WTC11 (cell line): ENCODE measurements around the gene SLC7A4. TPM values are rescaled to one million over a fixed set of nuclear protein-coding genes. Genes with fewer than 3 reads are reported as not detected.

Source experiments
- ATAC-seq: fragments of 200-7000 bp; cut with Tn5 transposase; 2 replicates; pipeline ENCODE4 v1.10.0; 2021; ENCODE audit warnings: mild to moderate bottlenecking, moderate library complexity
- CTCF ChIA-PET: fragments of 300-600 bp; sonication (Branson Sonifier 250); formaldehyde crosslinking; loops from one replicate; lab custom pipeline; 2021; ENCODE audit warnings: antibody characterized with exemption; lab: Charles Lee
- POLR2A ChIA-PET: fragments of 350-600 bp; sonication (Branson Sonifier 250); formaldehyde crosslinking; loops from one replicate; lab custom pipeline; 2021; ENCODE audit warnings: antibody characterized with exemption; lab: Charles Lee
- DNase-seq: peaks from one replicate; pipeline ENCODE4 v3.0.0; 2021; ENCODE audit warnings: low spot score
- H3K27ac Mint-ChIP-seq: 2 replicates; pipeline ENCODE4 v1.8.0; 2021; ENCODE audit warnings: mixed read lengths
- H3K27me3 Mint-ChIP-seq: 2 replicates; pipeline ENCODE4 v1.8.0; 2021; ENCODE audit warnings: low read depth, mild to moderate bottlenecking, moderate library complexity, mixed read lengths
- H3K36me3 Mint-ChIP-seq: 2 replicates; pipeline ENCODE4 v1.8.0; 2021; ENCODE audit warnings: mixed read lengths
- H3K4me1 Mint-ChIP-seq: 2 replicates; pipeline ENCODE4 v1.8.0; 2022; ENCODE audit warnings: mixed read lengths
- H3K4me3 Mint-ChIP-seq: 2 replicates; pipeline ENCODE4 v1.8.0; 2021; ENCODE audit warnings: mild to moderate bottlenecking, moderate library complexity, mixed read lengths
- H3K9me3 Mint-ChIP-seq: 2 replicates; pipeline ENCODE4 v1.8.0; 2021; ENCODE audit warnings: mixed read lengths
- CREB1 ChIP-seq: sonication (generic); formaldehyde crosslinking; IDR thresholded peaks from 2 replicates; pipeline ENCODE4 v1.8.0; 2023; ENCODE audit warnings: mild to moderate bottlenecking, missing genetic modification reagents
- CTCF ChIP-seq: fragments of 200-600 bp; IDR thresholded peaks from 2 replicates; pipeline ENCODE4 v1.8.0; 2022; ENCODE audit warnings: antibody characterized with exemption
- E2F4 ChIP-seq: sonication (generic); formaldehyde crosslinking; IDR thresholded peaks from 2 replicates; pipeline ENCODE4 v1.8.1; 2022; ENCODE audit warnings: low read depth, mild to moderate bottlenecking, moderate library complexity, missing genetic modification reagents, borderline replicate concordance
- ESRRA ChIP-seq: sonication (generic); formaldehyde crosslinking; IDR thresholded peaks from 2 replicates; pipeline ENCODE4 v1.8.1; 2022; ENCODE audit warnings: mild to moderate bottlenecking, missing genetic modification reagents, borderline replicate concordance
- ETV6 ChIP-seq: sonication (generic); formaldehyde crosslinking; IDR thresholded peaks from 2 replicates; pipeline ENCODE4 v1.8.1; 2022; ENCODE audit warnings: mild to moderate bottlenecking, missing genetic modification reagents
- FOXK1 ChIP-seq: sonication (generic); formaldehyde crosslinking; IDR thresholded peaks from 2 replicates; pipeline ENCODE4 v1.8.0; 2022; ENCODE audit warnings: mild to moderate bottlenecking, moderate library complexity, missing genetic modification reagents
- GTF2I ChIP-seq: fragments of 250-450 bp; sonication (Bioruptor Pico); conservative IDR thresholded peaks from 2 replicates; pipeline ENCODE4 v1.4.0; 2021; ENCODE audit warnings: mild to moderate bottlenecking
- JAZF1 ChIP-seq: fragments of 250-450 bp; sonication (Bioruptor Pico); IDR thresholded peaks from 2 replicates; pipeline ENCODE4 v1.9.0; 2021; ENCODE audit warnings: moderate library complexity, mild to moderate bottlenecking, inconsistent platforms
- JUN ChIP-seq: sonication (generic); formaldehyde crosslinking; IDR thresholded peaks from 2 replicates; pipeline ENCODE4 v1.8.0; 2023; ENCODE audit warnings: mild to moderate bottlenecking, missing genetic modification reagents
- ZBTB21 ChIP-seq: sonication (generic); formaldehyde crosslinking; IDR thresholded peaks from 2 replicates; pipeline ENCODE4 v1.8.1; 2023; ENCODE audit warnings: mild to moderate bottlenecking, missing genetic modification reagents, borderline replicate concordance
- ZMAT4 ChIP-seq: fragments of 250-450 bp; sonication (Bioruptor Pico); IDR thresholded peaks from 2 replicates; pipeline ENCODE4 v1.9.0; 2021; ENCODE audit warnings: mild to moderate bottlenecking
- ZNF121 ChIP-seq: sonication (generic); formaldehyde crosslinking; IDR thresholded peaks from 2 replicates; pipeline ENCODE4 v1.8.0; 2023; ENCODE audit warnings: missing genetic modification reagents
- total RNA-seq: library from RNA; stranded (reverse); gene quantifications from 3 replicates; pipeline ENCODE4 v1.2.3, GENCODE V29; 2021
- TF ChIP-seq, protein P1 (sequence below): sonication (generic); formaldehyde crosslinking; IDR thresholded peaks from 2 replicates; pipeline ENCODE4 v1.8.1; 2023; ENCODE audit warnings: mild to moderate bottlenecking, missing genetic modification reagents, moderate library complexity

The SLC7A4 gene
- total RNA-seq, 1 experiment from 2014 or later: 0.37 TPM

DNA sequence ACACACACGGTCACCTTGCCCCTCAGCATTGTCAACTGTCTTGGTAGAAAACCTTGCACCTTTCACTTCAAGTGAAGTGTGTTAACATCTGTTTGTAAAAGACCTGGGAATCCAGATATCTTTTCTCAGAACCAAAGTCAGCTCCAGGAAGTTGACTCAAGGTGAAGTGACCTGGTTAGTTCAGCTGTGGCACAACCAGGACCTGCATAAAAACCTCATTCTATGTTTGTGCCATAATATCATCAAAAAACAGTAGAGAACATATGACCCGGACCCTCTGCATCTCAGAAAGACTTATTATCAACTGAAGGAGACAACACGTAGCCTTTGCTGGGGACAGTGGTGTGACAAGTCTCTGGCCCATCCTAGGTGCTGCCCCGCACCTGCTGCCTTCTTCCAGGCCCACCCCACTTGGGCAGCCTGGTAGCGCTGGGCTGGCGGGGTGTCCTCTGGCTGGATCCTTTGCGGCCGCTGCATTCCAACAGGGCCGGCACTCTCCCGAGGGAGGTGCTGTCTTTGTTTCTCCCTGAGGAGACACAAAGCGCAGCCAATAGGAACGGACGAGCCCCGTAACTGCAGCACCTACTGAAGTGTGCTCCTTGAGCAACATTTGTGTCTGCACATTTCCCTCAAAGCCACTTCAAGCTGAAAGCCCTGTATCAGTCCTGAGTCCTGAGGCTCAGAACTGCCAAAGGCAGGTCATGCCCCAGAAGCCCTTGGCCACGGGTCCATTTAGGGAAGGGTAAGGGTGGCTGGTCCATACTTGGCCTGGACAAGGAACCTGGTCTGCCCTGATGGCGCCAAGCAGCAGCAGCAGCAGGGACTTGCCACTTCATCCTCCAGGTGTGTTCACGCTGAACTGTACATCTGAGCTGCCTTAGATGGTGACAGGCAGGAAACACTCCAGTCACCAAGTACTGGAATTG, 38.6 kb upstream of the SLC7A4 start (continued):
- no peak for TF ChIP-seq E2F4
- TF ChIP-seq, all 79 proteins: peak for 0

- Mint-ChIP-seq H3K4me3 (no peak overlapping the region), H3K36me3 (no peaks in the 10 kb centered on the region), H3K27ac (no peak overlapping the region), H3K4me1 (no peaks in the 10 kb centered on the region), H3K9me3 (peaks cover 18% of the 10 kb centered on the region), H3K27me3 (no peaks in the 10 kb centered on the region)
- POLR2A ChIA-PET: no interaction called here
- TF ChIP-seq, protein P1, sequence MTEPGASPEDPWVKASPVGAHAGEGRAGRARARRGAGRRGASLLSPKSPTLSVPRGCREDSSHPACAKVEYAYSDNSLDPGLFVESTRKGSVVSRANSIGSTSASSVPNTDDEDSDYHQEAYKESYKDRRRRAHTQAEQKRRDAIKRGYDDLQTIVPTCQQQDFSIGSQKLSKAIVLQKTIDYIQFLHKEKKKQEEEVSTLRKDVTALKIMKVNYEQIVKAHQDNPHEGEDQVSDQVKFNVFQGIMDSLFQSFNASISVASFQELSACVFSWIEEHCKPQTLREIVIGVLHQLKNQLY (CRISPR knock-in tag): no peak
- TF ChIP-seq JAZF1 (CRISPR knock-in tag) (no peak), ETV6 (CRISPR knock-in tag) (no peak), FOXK1 (CRISPR knock-in tag) (no peak), CREB1 (CRISPR knock-in tag) (no peak), ZMAT4 (no peak), ZBTB21 (CRISPR knock-in tag) (no peak), JUN (CRISPR knock-in tag) (no peak)
- CTCF ChIA-PET: interaction anchor here (0.9 to 2.8 kb wide), 3 partner anchors 14 to 48 kb away, joined by 3 to 14 read pairs (median 11); no protein-coding TSS in a partner anchor
- DNase-seq (no peak), ATAC-seq (no peak)
Observed at GRCh38 chr22:21069375-21069774, 37.0 kb upstream of the SLC7A4 start.

DNA sequence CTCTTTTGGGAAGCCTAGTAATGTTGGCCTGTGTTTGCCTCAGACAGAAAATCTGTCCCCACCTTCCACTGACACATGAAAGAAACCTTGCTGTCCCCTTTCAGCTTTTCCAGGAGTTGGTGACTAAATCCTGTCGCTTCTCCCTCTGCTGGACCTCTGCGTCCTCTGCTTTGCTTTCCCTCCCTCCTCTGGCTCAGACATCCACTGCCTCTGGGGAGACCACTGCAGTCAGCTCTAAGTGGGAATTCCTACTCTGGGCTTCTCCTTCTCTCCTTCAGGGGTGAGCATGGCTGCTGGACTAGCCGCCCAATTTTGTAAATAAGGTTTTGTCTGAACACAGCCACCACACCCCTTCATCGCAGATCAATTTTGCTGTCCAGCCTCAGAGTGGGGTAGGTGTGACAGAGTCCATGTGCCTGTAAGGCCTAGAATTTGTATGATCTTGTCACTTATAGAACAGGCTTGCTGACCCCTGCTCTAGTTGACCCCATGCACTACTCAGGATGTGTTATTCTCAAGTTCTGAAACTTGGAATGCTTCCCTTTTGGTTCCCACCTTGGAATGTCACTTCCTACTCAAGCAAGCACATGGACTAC, 36.4 kb upstream of the SLC7A4 start:
- H3K9me3 Mint-ChIP-seq: peaks cover 18% of the 10 kb centered on the region
- H3K4me1 Mint-ChIP-seq: no peaks in the 10 kb centered on the region
- no peak overlapping the region for H3K27ac Mint-ChIP-seq
- CTCF ChIA-PET: interaction anchor here (0.9 to 2.8 kb wide), 4 partner anchors 13 to 86 kb away, joined by 3 to 14 read pairs (median 7); partner anchors contain the start of gene LZTR1
- H3K27me3 Mint-ChIP-seq: no peaks in the 10 kb centered on the region
- no peak overlapping the region for H3K4me3 Mint-ChIP-seq
- POLR2A ChIA-PET: no interaction called here
- ATAC-seq: no peak; the same call in 1 of the 2 replicates
- no peak for TF ChIP-seq ZBTB21 (CRISPR knock-in tag)
- TF ChIP-seq CTCF: no peak
- DNase-seq: no peak
- no peaks in the 10 kb centered on the region for H3K36me3 Mint-ChIP-seq

GRCh38 chr22:21067901-21068680, 35.7 kb upstream of the SLC7A4 start:
- H3K9me3 Mint-ChIP-seq: peaks cover 14% of the 10 kb centered on the region
- H3K4me1 Mint-ChIP-seq: no peaks in the 10 kb centered on the region
- ATAC-seq: no peak
- ChIA-PET CTCF (interaction anchor here (1.1 to 2.8 kb wide), 3 partner anchors 35 to 86 kb away, joined by 3 to 14 read pairs (median 11); partner anchors contain the start of gene LZTR1), POLR2A (no interaction called here)
- H3K27ac Mint-ChIP-seq: no peak overlapping the region
- DNase-seq: no peak
- H3K4me3 Mint-ChIP-seq: no peak overlapping the region
- no peaks in the 10 kb centered on the region for H3K36me3 Mint-ChIP-seq
- TF ChIP-seq ESRRA (no peak), GTF2I (CRISPR knock-in tag) (no peak), ZNF121 (CRISPR knock-in tag) (no peak), JAZF1 (CRISPR knock-in tag) (no peak)
- no peaks in the 10 kb centered on the region for H3K27me3 Mint-ChIP-seq
